Measurements from ENCODE around the gene SFSWAP.
"Not testable (repeated sequence)": the region's sequence is repeated elsewhere in the genome, so short reads cannot be mapped to it uniquely, and the experiment has no call there.

The SFSWAP gene

GRCh38 chr12:131698286-131698685 is 12.6 kb upstream of the SFSWAP start:
- TF ChIP-seq, protein P1, sequence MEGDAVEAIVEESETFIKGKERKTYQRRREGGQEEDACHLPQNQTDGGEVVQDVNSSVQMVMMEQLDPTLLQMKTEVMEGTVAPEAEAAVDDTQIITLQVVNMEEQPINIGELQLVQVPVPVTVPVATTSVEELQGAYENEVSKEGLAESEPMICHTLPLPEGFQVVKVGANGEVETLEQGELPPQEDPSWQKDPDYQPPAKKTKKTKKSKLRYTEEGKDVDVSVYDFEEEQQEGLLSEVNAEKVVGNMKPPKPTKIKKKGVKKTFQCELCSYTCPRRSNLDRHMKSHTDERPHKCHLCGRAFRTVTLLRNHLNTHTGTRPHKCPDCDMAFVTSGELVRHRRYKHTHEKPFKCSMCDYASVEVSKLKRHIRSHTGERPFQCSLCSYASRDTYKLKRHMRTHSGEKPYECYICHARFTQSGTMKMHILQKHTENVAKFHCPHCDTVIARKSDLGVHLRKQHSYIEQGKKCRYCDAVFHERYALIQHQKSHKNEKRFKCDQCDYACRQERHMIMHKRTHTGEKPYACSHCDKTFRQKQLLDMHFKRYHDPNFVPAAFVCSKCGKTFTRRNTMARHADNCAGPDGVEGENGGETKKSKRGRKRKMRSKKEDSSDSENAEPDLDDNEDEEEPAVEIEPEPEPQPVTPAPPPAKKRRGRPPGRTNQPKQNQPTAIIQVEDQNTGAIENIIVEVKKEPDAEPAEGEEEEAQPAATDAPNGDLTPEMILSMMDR (conservative IDR thresholded peaks at IDR 0.05; ENCODE audit: low read length), result no peak
- no peak for DNase-seq (ENCODE audit: low read depth)

GRCh38 chr12:131699434-131699833 is 11.5 kb upstream of the SFSWAP start:
- no peak overlapping the region for H3K4me3 ChIP-seq (ENCODE audit: low read length)
- DNase-seq (ENCODE audit: low read depth), result peak; percentile 29
- TF ChIP-seq, protein P1 (conservative IDR thresholded peaks at IDR 0.05; ENCODE audit: low read length), result no peak

More at GRCh38 chr12:131698286-131698685, 12.6 kb upstream of the SFSWAP start:
- H3K4me3 ChIP-seq (ENCODE audit: low read length), result no peak overlapping the region

- H3K4me3 ChIP-seq (ENCODE audit: low read length), result no peak overlapping the region
- no peak for DNase-seq (ENCODE audit: low read depth)
- TF ChIP-seq, protein P1 (conservative IDR thresholded peaks at IDR 0.05; ENCODE audit: low read length), result no peak
Observed at GRCh38 chr12:131700271-131700670, 10.6 kb upstream of the SFSWAP start.

GRCh38 chr12:131701705-131702572 is 9.0 kb upstream of the SFSWAP start:
- DNase-seq (ENCODE audit: low read depth), result no peak
- H3K4me3 ChIP-seq (ENCODE audit: low read length), result no peak overlapping the region
- TF ChIP-seq, protein P1 (conservative IDR thresholded peaks at IDR 0.05; ENCODE audit: low read length), result no peak

- H3K4me3 ChIP-seq (ENCODE audit: low read length), result no peak overlapping the region
- no peak for DNase-seq (ENCODE audit: low read depth)
- TF ChIP-seq, protein P1 (conservative IDR thresholded peaks at IDR 0.05; ENCODE audit: low read length), result no peak
Observed at GRCh38 chr12:131702573-131702877, 8.4 kb upstream of the SFSWAP start.

DNA sequence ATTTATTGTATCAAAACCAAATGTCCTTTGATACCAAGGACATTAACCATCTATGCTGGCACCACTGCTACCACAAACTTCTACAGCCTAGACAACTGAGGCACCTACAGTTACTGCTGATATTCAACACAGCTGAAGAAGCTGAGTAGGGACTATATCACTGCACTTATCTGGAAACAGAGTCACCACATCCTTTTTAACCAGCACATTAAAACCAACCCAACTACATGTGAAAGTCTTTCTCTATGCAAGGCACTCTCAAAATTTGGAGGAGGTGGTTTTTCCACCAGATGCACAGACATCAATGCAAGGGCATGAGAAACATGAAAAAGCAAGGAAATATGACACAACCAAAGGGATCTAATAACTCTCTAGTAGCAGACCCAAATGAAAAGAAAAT is 7.7 kb upstream of the SFSWAP start:
- H3K4me3 ChIP-seq (ENCODE audit: low read length), result no peak overlapping the region
- DNase-seq (ENCODE audit: low read depth), result no peak
- TF ChIP-seq, protein P1 (conservative IDR thresholded peaks at IDR 0.05; ENCODE audit: low read length), result no peak

- TF ChIP-seq, protein P1 (conservative IDR thresholded peaks at IDR 0.05; ENCODE audit: low read length), result no peak
- no peak overlapping the region for H3K4me3 ChIP-seq (ENCODE audit: low read length)
- no peak for DNase-seq (ENCODE audit: low read depth)
Observed at GRCh38 chr12:131704509-131704908, 6.4 kb upstream of the SFSWAP start.

- not testable (repeated sequence) for H3K4me3 ChIP-seq (ENCODE audit: low read length); DNase-seq (ENCODE audit: low read depth)
Observed at GRCh38 chr12:131706709-131707108, 4.2 kb upstream of the SFSWAP start.
